IMR-90 (cell line): Measurements from ENCODE around the gene SALL2.

Experiments
- CEBPB ChIP-seq: IDR thresholded peaks from 2 replicates; pipeline ENCODE4 v1.6.1; 2012; ENCODE audit warnings: low read depth, low read length, improper control_type of control experiment
- CTCF ChIP-seq: conservative IDR thresholded peaks from 2 replicates; pipeline ENCODE4 v1.5.1; 2012; ENCODE audit warnings: mild to moderate bottlenecking, low read depth, low read length, improper control_type of control experiment
- FOS ChIP-seq: fragments of 150-350 bp; IDR thresholded peaks from 2 replicates; pipeline ENCODE4 v1.6.1; 2016; ENCODE audit warnings: low read depth, low read length
- MXI1 ChIP-seq: IDR thresholded peaks from 2 replicates; pipeline ENCODE4 v1.6.1; 2012; ENCODE audit warnings: low read depth, mild to moderate bottlenecking, low read length, moderate library complexity, borderline replicate concordance
- POLR2A ChIP-seq: IDR thresholded peaks from 2 replicates; pipeline ENCODE4 v1.6.1; 2012; ENCODE audit warnings: mild to moderate bottlenecking, low read depth, low read length
- RAD21 ChIP-seq: IDR thresholded peaks from 2 replicates; pipeline ENCODE4 v1.6.1; 2012; ENCODE audit warnings: low read length, improper control_type of control experiment
- RCOR1 ChIP-seq: IDR thresholded peaks from 2 replicates; pipeline ENCODE4 v1.6.1; 2012; ENCODE audit warnings: mild to moderate bottlenecking, low read length, improper control_type of control experiment; ENCODE audit not compliant: insufficient replicate concordance
- RFX5 ChIP-seq: IDR thresholded peaks from 2 replicates; pipeline ENCODE4 v1.8.0; 2012; ENCODE audit warnings: low read depth, mild to moderate bottlenecking, low read length, moderate library complexity

DNA sequence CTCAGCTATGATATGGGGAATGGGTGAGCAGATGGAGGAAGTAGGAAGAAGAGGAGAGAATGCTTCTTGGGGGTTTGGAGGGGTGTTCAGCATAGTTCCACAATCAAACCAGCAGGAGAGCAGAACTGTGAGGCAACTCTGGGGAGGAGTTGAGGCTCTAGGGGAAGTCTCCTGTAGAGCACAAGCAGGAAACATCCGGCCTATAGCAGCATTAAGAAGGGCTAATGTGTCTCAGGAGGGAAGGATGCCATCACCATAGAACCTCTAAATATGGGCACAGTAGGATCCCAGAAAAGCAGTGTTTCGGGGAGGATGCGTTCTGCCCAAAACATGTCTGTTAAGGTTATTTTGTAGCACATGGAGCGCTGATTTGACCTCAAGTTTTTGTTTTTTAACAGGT is 8.4 kb upstream of the SALL2 start:
- TF ChIP-seq MXI1: no peak
- no peak for TF ChIP-seq CEBPB
- TF ChIP-seq RCOR1: no peak
- TF ChIP-seq POLR2A: no peak
- no peak for TF ChIP-seq CTCF
- TF ChIP-seq RFX5: no peak
- no peak for TF ChIP-seq RAD21
- TF ChIP-seq FOS: no peak
